Mammary epithelial cell (primary cell): Measurements from ENCODE around the gene CD109.

Source experiments
- CTCF ChIP-seq, 2 donors: IDR thresholded peaks in 1 of 2; conservative IDR thresholded peaks in 1 of 2; 2 replicates each; pipeline ENCODE4 v1.5.1; 2011 to 2012; ENCODE audit warnings: inconsistent platforms in 2 of 2, low read length in 2 of 2, mild to moderate bottlenecking in 2 of 2, control low read depth in 1 of 2, low read depth in 1 of 2; ENCODE audit not compliant: insufficient read depth in 1 of 2; ENCODE audit errors: extremely low read depth in 1 of 2
- EZH2 ChIP-seq: IDR thresholded peaks from 2 replicates; pipeline ENCODE4 v1.6.1; 2012; ENCODE audit warnings: low read length, inconsistent platforms, borderline replicate concordance

GRCh38 chr6:73671911-73672685 is 23.9 kb upstream of the CD109 start:
- TF ChIP-seq CTCF (conservative IDR thresholded peaks at IDR 0.05 in 1 of 2, IDR thresholded peaks at IDR 0.05 in 1 of 2; ENCODE audit: extremely low read depth in 1 of 2, insufficient read depth in 1 of 2, low read depth in 1 of 2, low read length in 2 of 2) (no peak), EZH2 (no peak)
